A549 (cell line): ENCODE data around the gene CAMKMT.

Experiments
- CEBPB ChIP-seq, 2 experiments: fragments of >200 bp in 1 of 2; sonication (Bioruptor Twin) in 1 of 2; formaldehyde crosslinking in 1 of 2; IDR thresholded peaks; 2 replicates each; pipeline ENCODE4 v1.6.1; 2012 to 2016
- FOXS1 ChIP-seq: fragments of 250-450 bp; sonication (Bioruptor Pico); IDR thresholded peaks from 2 replicates; pipeline ENCODE4 v1.5.0; 2020; ENCODE audit warnings: mild to moderate bottlenecking, moderate library complexity
- GATA3 ChIP-seq: IDR thresholded peaks from 2 replicates; pipeline ENCODE4 v1.6.1; 2012; ENCODE audit warnings: borderline replicate concordance
- HDAC2 ChIP-seq: fragments of 200-600 bp; sonication (generic); IDR thresholded peaks from 2 replicates; pipeline ENCODE4 v1.6.1; 2016
- MAZ ChIP-seq: fragments of 150-350 bp; IDR thresholded peaks from 2 replicates; pipeline ENCODE4 v1.6.1; 2014; ENCODE audit warnings: antibody characterized with exemption, low read depth, low read length, borderline replicate concordance
- POLR2A ChIP-seq: IDR thresholded peaks from 2 replicates; pipeline ENCODE4 v1.6.1; 2012; ENCODE audit warnings: mild to moderate bottlenecking, low read length
- TF ChIP-seq, protein P1 (sequence below): fragments of >200 bp; sonication (Bioruptor Twin); formaldehyde crosslinking; IDR thresholded peaks from 3 replicates; pipeline ENCODE4 v1.5.1; 2016

DNA sequence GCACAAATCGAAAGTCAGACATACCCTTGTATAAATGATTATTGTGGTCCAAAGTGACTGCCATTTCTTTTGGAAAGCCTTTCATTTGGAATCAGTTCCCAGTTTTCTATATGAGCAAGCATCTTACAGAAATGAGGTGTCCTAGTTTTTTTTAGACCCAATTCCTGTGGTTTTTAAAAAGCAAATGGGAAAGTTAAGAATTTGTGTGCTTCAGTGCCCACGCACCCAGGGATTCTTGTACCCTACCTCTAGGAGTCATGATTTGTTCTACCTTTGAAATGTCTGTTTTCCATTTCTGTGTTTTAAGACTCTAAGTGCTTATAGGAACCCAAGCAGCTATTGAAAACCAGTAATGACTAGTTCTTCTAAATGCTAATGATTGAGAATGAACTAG, 218.1 kb downstream of the CAMKMT start:
- TF ChIP-seq FOXS1 (CRISPR knock-in tag) (no peak), POLR2A (no peak), HDAC2 (no peak), CEBPB (IDR thresholded peaks at IDR 0.05) (no peak), GATA3 (no peak), MAZ (no peak)
- TF ChIP-seq, protein P1, sequence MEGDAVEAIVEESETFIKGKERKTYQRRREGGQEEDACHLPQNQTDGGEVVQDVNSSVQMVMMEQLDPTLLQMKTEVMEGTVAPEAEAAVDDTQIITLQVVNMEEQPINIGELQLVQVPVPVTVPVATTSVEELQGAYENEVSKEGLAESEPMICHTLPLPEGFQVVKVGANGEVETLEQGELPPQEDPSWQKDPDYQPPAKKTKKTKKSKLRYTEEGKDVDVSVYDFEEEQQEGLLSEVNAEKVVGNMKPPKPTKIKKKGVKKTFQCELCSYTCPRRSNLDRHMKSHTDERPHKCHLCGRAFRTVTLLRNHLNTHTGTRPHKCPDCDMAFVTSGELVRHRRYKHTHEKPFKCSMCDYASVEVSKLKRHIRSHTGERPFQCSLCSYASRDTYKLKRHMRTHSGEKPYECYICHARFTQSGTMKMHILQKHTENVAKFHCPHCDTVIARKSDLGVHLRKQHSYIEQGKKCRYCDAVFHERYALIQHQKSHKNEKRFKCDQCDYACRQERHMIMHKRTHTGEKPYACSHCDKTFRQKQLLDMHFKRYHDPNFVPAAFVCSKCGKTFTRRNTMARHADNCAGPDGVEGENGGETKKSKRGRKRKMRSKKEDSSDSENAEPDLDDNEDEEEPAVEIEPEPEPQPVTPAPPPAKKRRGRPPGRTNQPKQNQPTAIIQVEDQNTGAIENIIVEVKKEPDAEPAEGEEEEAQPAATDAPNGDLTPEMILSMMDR: no peak
